ENCODE results near the gene SLC22A16.

- TF ChIP-seq, protein P1, sequence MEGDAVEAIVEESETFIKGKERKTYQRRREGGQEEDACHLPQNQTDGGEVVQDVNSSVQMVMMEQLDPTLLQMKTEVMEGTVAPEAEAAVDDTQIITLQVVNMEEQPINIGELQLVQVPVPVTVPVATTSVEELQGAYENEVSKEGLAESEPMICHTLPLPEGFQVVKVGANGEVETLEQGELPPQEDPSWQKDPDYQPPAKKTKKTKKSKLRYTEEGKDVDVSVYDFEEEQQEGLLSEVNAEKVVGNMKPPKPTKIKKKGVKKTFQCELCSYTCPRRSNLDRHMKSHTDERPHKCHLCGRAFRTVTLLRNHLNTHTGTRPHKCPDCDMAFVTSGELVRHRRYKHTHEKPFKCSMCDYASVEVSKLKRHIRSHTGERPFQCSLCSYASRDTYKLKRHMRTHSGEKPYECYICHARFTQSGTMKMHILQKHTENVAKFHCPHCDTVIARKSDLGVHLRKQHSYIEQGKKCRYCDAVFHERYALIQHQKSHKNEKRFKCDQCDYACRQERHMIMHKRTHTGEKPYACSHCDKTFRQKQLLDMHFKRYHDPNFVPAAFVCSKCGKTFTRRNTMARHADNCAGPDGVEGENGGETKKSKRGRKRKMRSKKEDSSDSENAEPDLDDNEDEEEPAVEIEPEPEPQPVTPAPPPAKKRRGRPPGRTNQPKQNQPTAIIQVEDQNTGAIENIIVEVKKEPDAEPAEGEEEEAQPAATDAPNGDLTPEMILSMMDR (IDR thresholded peaks at IDR 0.05), result no peak
- no peak for TF ChIP-seq POLR2A (IDR thresholded peaks at IDR 0.05)
- TF ChIP-seq POLR2AphosphoS5 (IDR thresholded peaks at IDR 0.05), result no peak
- TF ChIP-seq EP300 (IDR thresholded peaks at IDR 0.05), result no peak
These were observed 15.0 kb downstream of the SLC22A16 start for GRCh38 chr6:110461376-110461775.
